ENCODE data around the gene TTC39B. TPM values are rescaled to one million over a fixed set of nuclear protein-coding genes. Genes with fewer than 3 reads are reported as not detected.
"Not testable (repeated sequence)": the region's sequence is repeated elsewhere in the genome, so short reads cannot be mapped to it uniquely, and the experiment has no call there.

The TTC39B gene
- total RNA-seq, 2 donors from 2014 or later, result 32.4 to 34.2 TPM

GRCh38 chr9:15249981-15250380 is 57.0 kb downstream of the TTC39B start:
- no peak overlapping the region for H3K27ac Mint-ChIP-seq
- peaks cover 0 to under 1% of the 10 kb centered on the region in 2 donors for H3K36me3 Mint-ChIP-seq
- ATAC-seq, result no peak
- H3K9me3 Mint-ChIP-seq, result no peaks in the 10 kb centered on the region
- DNase-seq (ENCODE audit: low spot score in 2 of 2), result no peak

GRCh38 chr9:15249042-15249818 is 57.8 kb downstream of the TTC39B start:
- ATAC-seq (no peak), DNase-seq (ENCODE audit: low spot score in 2 of 2) (no peak)
- H3K9me3 Mint-ChIP-seq, result no peaks in the 10 kb centered on the region
- peak overlapping the region in 1 of 2 donors; percentile 54 for H3K27ac Mint-ChIP-seq
- H3K36me3 Mint-ChIP-seq, result peaks cover 3 to 8% of the 10 kb centered on the region in 2 donors

- no peak for DNase-seq (ENCODE audit: low spot score in 2 of 2)
- H3K9me3 Mint-ChIP-seq, result no peaks in the 10 kb centered on the region
- peaks cover 5 to 11% of the 10 kb centered on the region in 2 donors for H3K36me3 Mint-ChIP-seq
- ATAC-seq, result no peak
- peak overlapping the region in 1 of 2 donors; percentile 54 for H3K27ac Mint-ChIP-seq
These were observed 58.4 kb downstream of the TTC39B start for GRCh38 chr9:15248621-15249020.

GRCh38 chr9:15248081-15248480 is 58.9 kb downstream of the TTC39B start:
- Mint-ChIP-seq H3K9me3 (no peaks in the 10 kb centered on the region), H3K36me3 (peaks cover 5 to 11% of the 10 kb centered on the region in 2 donors), H3K27ac (no peak overlapping the region)
- no peak for DNase-seq (ENCODE audit: low spot score in 2 of 2)
- no peak for ATAC-seq

- DNase-seq (ENCODE audit: low spot score in 2 of 2), result no peak
- peak overlapping the region; percentile 48 to 53 for H3K27ac Mint-ChIP-seq
These were observed 60.3 kb downstream of the TTC39B start for GRCh38 chr9:15246708-15247107.

GRCh38 chr9:15246243-15246642 is 60.8 kb downstream of the TTC39B start:
- H3K36me3 Mint-ChIP-seq, result peaks cover 5 to 16% of the 10 kb centered on the region in 2 donors
- ATAC-seq, result peak; percentile 32 to 48
- no peaks in the 10 kb centered on the region for H3K9me3 Mint-ChIP-seq
- DNase-seq (ENCODE audit: low spot score in 2 of 2), result no peak
- H3K27ac Mint-ChIP-seq, result peak overlapping the region; percentile 48 to 55

More at GRCh38 chr9:15246708-15247107, 60.3 kb downstream of the TTC39B start:
- peak; percentile 29 to 61 for ATAC-seq
- Mint-ChIP-seq H3K9me3 (no peaks in the 10 kb centered on the region), H3K36me3 (peaks cover 5 to 16% of the 10 kb centered on the region in 2 donors)

- DNase-seq (ENCODE audit: low spot score in 2 of 2) (no peak), ATAC-seq (no peak)
- peaks cover 14 to 35% of the 10 kb centered on the region in 2 donors for H3K36me3 Mint-ChIP-seq
These were observed 63.0 kb downstream of the TTC39B start for GRCh38 chr9:15244001-15244441.

GRCh38 chr9:15243081-15243480 is 63.9 kb downstream of the TTC39B start:
- no peak overlapping the region for H3K27ac Mint-ChIP-seq
- H3K9me3 Mint-ChIP-seq, result peaks cover 8 to 11% of the 10 kb centered on the region in 2 donors
- peaks cover 23 to 44% of the 10 kb centered on the region in 2 donors for H3K36me3 Mint-ChIP-seq
- no peak for ATAC-seq
- no peak for DNase-seq (ENCODE audit: low spot score in 2 of 2)

More at GRCh38 chr9:15244001-15244441, 63.0 kb downstream of the TTC39B start:
- Mint-ChIP-seq H3K27ac (no peak overlapping the region), H3K9me3 (peaks cover 0 to 2% of the 10 kb centered on the region in 2 donors)

- peaks cover 40 to 66% of the 10 kb centered on the region in 2 donors for H3K36me3 Mint-ChIP-seq
- H3K9me3 Mint-ChIP-seq, result peaks cover 27 to 31% of the 10 kb centered on the region in 2 donors
- H3K27ac Mint-ChIP-seq, result no peak overlapping the region
- DNase-seq (ENCODE audit: low spot score in 2 of 2) (no peak), ATAC-seq (no peak)
These were observed 66.1 kb downstream of the TTC39B start for GRCh38 chr9:15240927-15241326.

GRCh38 chr9:15239816-15240215 is 67.2 kb downstream of the TTC39B start:
- Mint-ChIP-seq H3K9me3 (peaks cover 30 to 40% of the 10 kb centered on the region in 2 donors), H3K27ac (no peak overlapping the region), H3K36me3 (peaks cover 40 to 72% of the 10 kb centered on the region in 2 donors)
- ATAC-seq, result no peak
- no peak for DNase-seq (ENCODE audit: low spot score in 2 of 2)

- H3K9me3 Mint-ChIP-seq, result peaks cover 30 to 40% of the 10 kb centered on the region in 2 donors
- peaks cover 35 to 64% of the 10 kb centered on the region in 2 donors for H3K36me3 Mint-ChIP-seq
- no peak for ATAC-seq
- H3K27ac Mint-ChIP-seq, result no peak overlapping the region
- DNase-seq (ENCODE audit: low spot score in 2 of 2), result no peak
These were observed 68.4 kb downstream of the TTC39B start for GRCh38 chr9:15238646-15239045.

GRCh38 chr9:15235658-15236057 is 71.4 kb downstream of the TTC39B start:
- H3K27ac Mint-ChIP-seq, result peak overlapping the region in 1 of 2 donors; percentile 45
- no peak for ATAC-seq
- peaks cover 30 to 40% of the 10 kb centered on the region in 2 donors for H3K9me3 Mint-ChIP-seq
- peaks cover 42 to 66% of the 10 kb centered on the region in 2 donors for H3K36me3 Mint-ChIP-seq
- no peak for DNase-seq (ENCODE audit: low spot score in 2 of 2)

- Mint-ChIP-seq H3K9me3 (peaks cover 30 to 38% of the 10 kb centered on the region in 2 donors), H3K36me3 (peaks cover 36 to 51% of the 10 kb centered on the region in 2 donors)
- DNase-seq (ENCODE audit: low spot score in 2 of 2); H3K27ac Mint-ChIP-seq; ATAC-seq: not testable (repeated sequence)
These were observed 73.0 kb downstream of the TTC39B start for GRCh38 chr9:15233941-15234490.

- DNase-seq (ENCODE audit: low spot score in 2 of 2); ATAC-seq: not testable (repeated sequence)
- peak overlapping the region in 1 of 2 donors; percentile 12 for H3K27ac Mint-ChIP-seq
- H3K9me3 Mint-ChIP-seq, result peaks cover 19 to 27% of the 10 kb centered on the region in 2 donors
- peaks cover 24 to 39% of the 10 kb centered on the region in 2 donors for H3K36me3 Mint-ChIP-seq
These were observed 74.2 kb downstream of the TTC39B start for GRCh38 chr9:15232706-15233280.

- ATAC-seq (no peak), DNase-seq (ENCODE audit: low spot score in 2 of 2) (peak in 1 of 2 donors; percentile 16)
- H3K27ac Mint-ChIP-seq, result peak overlapping the region in 1 of 2 donors; percentile 12
- peaks cover 11 to 20% of the 10 kb centered on the region in 2 donors for H3K9me3 Mint-ChIP-seq
- peaks cover 17 to 31% of the 10 kb centered on the region in 2 donors for H3K36me3 Mint-ChIP-seq
These were observed 75.0 kb downstream of the TTC39B start for GRCh38 chr9:15231788-15232635.

- ATAC-seq (no peak), DNase-seq (ENCODE audit: low spot score in 2 of 2) (no peak)
- H3K9me3 Mint-ChIP-seq, result peaks cover 0 to 5% of the 10 kb centered on the region in 2 donors
- H3K36me3 Mint-ChIP-seq, result peaks cover 15 to 28% of the 10 kb centered on the region in 2 donors
- no peak overlapping the region for H3K27ac Mint-ChIP-seq
These were observed 77.6 kb downstream of the TTC39B start for GRCh38 chr9:15229409-15229808.

All from activated naive CD4-positive, alpha-beta T cell treated with anti-CD3 and anti-CD28 coated beads, Interleukin-2, amount 50 U/mL, for 72 hours (primary cell).